Naive B cell (primary cell): ENCODE measurements around the gene IFT20. TPM values are rescaled to one million over a fixed set of nuclear protein-coding genes. Genes with fewer than 3 reads are reported as not detected.

Source experiments
- ATAC-seq, 2 donors: fragments of 150-1000 bp; cut with Tn5 transposase; 2 replicates each; pipeline ENCODE4 v1.10.0; 2021; ENCODE audit warnings: low read depth in 2 of 2, mild to moderate bottlenecking in 2 of 2, moderate library complexity in 2 of 2
- DNase-seq: peaks from one replicate; pipeline ENCODE4 v3.0.0; 2022
- H3K27ac Mint-ChIP-seq, 6 donors: one replicate each; pipeline ENCODE4 v1.8.0; 2020 to 2022; ENCODE audit warnings: mild to moderate bottlenecking in 6 of 6, mixed read lengths in 6 of 6, moderate library complexity in 5 of 6, inconsistent platforms in 2 of 6
- H3K27me3 Mint-ChIP-seq, 3 donors: one replicate each; pipeline ENCODE4 v1.8.0; 2021 to 2022; ENCODE audit warnings: mixed read lengths in 3 of 3, mild to moderate bottlenecking in 1 of 3
- H3K36me3 Mint-ChIP-seq, 2 donors: one replicate each; pipeline ENCODE4 v1.8.0; 2020 to 2022; ENCODE audit warnings: mixed read lengths in 2 of 2, inconsistent platforms in 1 of 2, mild to moderate bottlenecking in 1 of 2
- H3K4me1 Mint-ChIP-seq, 3 donors: one replicate each; pipeline ENCODE4 v1.8.0; 2020 to 2022; ENCODE audit warnings: mixed read lengths in 3 of 3, inconsistent platforms in 1 of 3, mild to moderate bottlenecking in 1 of 3, moderate library complexity in 1 of 3
- H3K4me3 Mint-ChIP-seq, 8 donors: one replicate each; pipeline ENCODE4 v1.8.0; 2020 to 2022; ENCODE audit warnings: mild to moderate bottlenecking in 8 of 8, mixed read lengths in 8 of 8, moderate library complexity in 8 of 8, inconsistent platforms in 2 of 8
- H3K9me3 Mint-ChIP-seq, 7 donors: one replicate each; pipeline ENCODE4 v1.8.0; 2020 to 2022; ENCODE audit warnings: mixed read lengths in 7 of 7, mild to moderate bottlenecking in 5 of 7, inconsistent platforms in 2 of 7, moderate library complexity in 1 of 7
- polyA plus RNA-seq, 6 donors: library from polyadenylated mRNA; unstranded; fragments of 300-500 nt; fragmentation: Illumina TruSeq; gene quantifications; one replicate each; pipeline ENCODE4 v1.2.3, GENCODE V29; 2021; ENCODE audit warnings: low read depth in 6 of 6

IFT20 gene
- polyA plus RNA-seq, 6 donors from 2014 or later, result 41.5 to 53.9 (median 49.3) TPM

DNA sequence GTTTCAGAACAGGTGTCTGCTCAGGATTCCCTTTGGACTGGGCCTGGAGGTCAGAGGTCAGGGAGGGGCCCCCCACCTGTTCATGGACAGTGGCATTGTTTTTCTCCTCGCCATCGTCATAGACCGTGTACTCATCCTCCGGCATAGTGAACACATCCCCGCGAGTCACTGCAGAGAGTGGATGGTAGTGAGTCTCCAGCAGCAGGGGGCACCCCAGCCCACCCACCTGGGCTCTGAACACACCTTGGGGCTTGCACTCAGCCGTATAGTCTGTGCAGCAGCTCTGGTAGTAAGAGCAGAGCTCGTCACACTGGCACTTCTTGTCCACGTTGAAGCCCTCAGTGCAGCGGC is 34.4 kb upstream of the IFT20 start:
- no peak for DNase-seq
- Mint-ChIP-seq H3K9me3 (no peaks in the 10 kb centered on the region), H3K36me3 (no peaks in the 10 kb centered on the region), H3K4me3 (peak overlapping the region in 3 of 8 donors; percentile 64 to 96 (median 76)), H3K4me1 (peaks cover 13 to 22% (median 18%) of the 10 kb centered on the region in 3 donors), H3K27me3 (no peaks in the 10 kb centered on the region), H3K27ac (peak overlapping the region in 3 of 6 donors; percentile 18 to 72 (median 59))
- no peak for ATAC-seq

DNA sequence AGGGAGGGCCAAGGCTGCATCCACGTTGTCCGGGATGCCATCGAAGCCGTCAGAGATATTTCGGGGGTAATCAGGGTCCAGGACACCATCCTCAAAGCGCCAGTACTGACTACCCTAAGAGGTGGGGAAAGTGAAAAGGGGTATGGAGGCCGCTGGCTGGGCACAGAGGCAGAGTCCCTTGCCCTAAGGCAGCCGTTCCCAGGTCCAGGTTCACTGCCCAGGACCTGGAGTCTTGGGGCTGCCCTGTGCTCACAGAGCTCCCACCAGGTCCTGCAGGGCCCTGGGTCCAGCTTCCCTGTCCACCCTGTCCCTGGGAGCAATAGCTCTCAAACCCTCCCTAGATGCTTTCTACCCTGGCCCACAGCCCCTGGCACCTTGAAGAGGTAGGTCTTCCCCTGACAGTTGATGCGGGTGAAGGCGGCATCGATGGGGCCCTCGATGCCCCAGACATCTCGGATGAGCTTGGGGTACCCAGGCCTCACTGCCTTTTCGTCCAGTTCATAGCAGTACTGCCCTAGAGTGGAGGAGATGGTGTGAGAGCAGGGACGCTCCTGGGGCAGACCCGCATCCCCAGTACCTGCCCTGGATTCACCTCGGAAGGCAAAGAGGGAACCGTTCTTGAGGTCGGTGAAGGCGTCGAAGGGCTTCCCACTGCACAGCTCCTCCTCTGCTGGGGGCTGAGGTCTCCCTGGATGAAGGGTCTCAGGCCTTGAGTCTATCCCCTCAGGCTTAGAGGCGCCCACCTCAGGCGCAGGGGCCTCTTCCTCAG is 33.8 kb upstream of the IFT20 start:
- H3K27ac Mint-ChIP-seq, result peak overlapping the region in 2 of 6 donors; percentile 15 to 47
- H3K9me3 Mint-ChIP-seq, result no peaks in the 10 kb centered on the region
- DNase-seq (no peak), ATAC-seq (no peak)
- peaks cover 13 to 22% (median 18%) of the 10 kb centered on the region in 3 donors for H3K4me1 Mint-ChIP-seq
- H3K36me3 Mint-ChIP-seq, result no peaks in the 10 kb centered on the region
- H3K27me3 Mint-ChIP-seq, result no peaks in the 10 kb centered on the region
- peak overlapping the region in 3 of 8 donors; percentile 15 to 76 (median 22) for H3K4me3 Mint-ChIP-seq

DNA sequence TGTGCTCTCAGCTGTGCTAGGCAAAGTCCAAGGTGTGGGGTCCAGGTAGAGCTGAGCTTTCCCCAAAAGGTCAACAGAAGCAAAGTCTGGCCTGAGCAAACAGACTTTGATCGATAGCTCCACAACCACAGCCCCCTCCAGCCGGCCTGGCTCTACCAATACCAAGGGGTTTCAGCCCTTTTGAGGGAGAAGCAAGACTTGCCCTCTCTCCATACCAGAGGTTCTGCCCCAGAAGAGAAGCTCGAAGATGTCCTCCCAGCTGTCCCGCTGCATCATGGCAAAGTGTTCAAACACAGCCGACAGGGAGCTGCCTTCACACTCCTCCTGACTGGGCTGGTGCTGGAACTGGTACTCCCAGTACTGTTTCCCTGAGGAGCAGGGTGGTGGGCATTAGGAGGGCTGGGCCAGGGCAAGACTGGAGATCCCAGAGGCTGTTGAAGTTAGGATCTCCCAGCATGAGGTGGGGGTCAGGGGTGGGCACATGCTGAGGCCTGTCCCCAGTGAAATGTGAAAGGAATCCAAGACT is 33.1 kb upstream of the IFT20 start:
- no peaks in the 10 kb centered on the region for H3K27me3 Mint-ChIP-seq
- no peak for DNase-seq
- no peaks in the 10 kb centered on the region for H3K9me3 Mint-ChIP-seq
- H3K4me3 Mint-ChIP-seq, result peak overlapping the region in 1 of 8 donors; percentile 76
- no peak for ATAC-seq
- H3K4me1 Mint-ChIP-seq, result peaks cover 10 to 22% (median 18%) of the 10 kb centered on the region in 3 donors
- no peaks in the 10 kb centered on the region for H3K36me3 Mint-ChIP-seq
- H3K27ac Mint-ChIP-seq, result no peak overlapping the region

DNA sequence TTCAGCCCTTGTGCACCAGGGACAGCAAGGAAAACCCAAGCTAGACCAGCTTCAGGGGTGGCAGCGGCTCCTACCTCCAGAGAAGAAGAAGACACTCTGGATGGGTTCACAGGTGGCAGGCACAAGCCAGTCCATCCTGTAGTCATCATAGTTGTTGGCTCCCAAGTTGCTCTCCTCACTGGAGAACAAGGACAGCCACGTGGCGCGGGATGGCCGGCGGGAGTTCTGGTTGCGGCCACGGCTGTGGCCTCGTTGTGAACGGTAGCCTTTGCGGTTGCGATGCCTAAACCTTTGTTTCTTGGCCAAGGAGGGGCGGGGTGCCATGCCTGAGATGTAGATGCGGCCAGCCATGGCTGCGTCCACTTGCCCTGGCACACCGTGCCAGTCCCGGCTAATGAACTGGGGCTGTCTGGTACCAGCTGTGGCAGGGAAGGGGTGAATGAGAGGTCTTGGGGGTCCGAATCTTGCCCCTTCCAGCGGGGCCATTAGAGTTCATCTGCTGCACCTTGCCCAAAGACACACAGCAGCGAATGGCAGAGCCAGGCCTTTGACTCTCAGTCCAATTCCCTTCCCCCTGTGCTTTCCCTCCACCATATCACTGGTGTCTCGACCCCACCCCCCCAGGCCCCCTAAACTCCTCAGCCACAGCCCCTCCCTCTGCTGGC is 32.5 kb upstream of the IFT20 start:
- H3K27me3 Mint-ChIP-seq, result no peaks in the 10 kb centered on the region
- H3K36me3 Mint-ChIP-seq, result no peaks in the 10 kb centered on the region
- H3K4me3 Mint-ChIP-seq, result no peak overlapping the region
- peaks cover 9 to 18% (median 12%) of the 10 kb centered on the region in 3 donors for H3K4me1 Mint-ChIP-seq
- H3K27ac Mint-ChIP-seq, result peak overlapping the region in 1 of 6 donors; percentile 74
- no peak for DNase-seq
- ATAC-seq, result no peak
- no peaks in the 10 kb centered on the region for H3K9me3 Mint-ChIP-seq

DNA sequence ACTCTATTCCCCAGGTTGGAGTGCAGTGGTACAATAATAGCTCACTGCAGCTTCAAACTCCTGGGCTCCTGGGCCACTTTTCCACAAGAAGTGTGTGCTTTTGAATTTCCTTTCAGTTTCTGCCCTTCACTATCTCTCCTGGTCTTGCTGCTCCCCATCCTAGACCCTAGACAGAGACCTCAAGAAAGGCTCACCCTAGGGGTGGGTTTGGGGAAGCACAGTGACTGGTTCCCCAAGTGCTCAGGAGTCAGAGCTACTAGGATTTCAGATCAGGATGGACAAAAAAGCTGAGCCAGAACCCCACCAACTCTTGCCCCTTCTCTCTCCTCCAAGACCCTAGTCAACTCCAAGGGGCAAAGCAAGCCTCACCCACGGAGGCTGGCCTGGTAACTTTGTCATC is 31.3 kb upstream of the IFT20 start:
- H3K4me1 Mint-ChIP-seq, result peaks cover 4 to 7% (median 7%) of the 10 kb centered on the region in 3 donors
- H3K36me3 Mint-ChIP-seq, result no peaks in the 10 kb centered on the region
- no peak for DNase-seq
- H3K27me3 Mint-ChIP-seq, result no peaks in the 10 kb centered on the region
- peak overlapping the region in 2 of 6 donors; percentile 56 to 57 for H3K27ac Mint-ChIP-seq
- ATAC-seq, result no peak
- H3K9me3 Mint-ChIP-seq, result no peaks in the 10 kb centered on the region
- no peak overlapping the region for H3K4me3 Mint-ChIP-seq

DNA sequence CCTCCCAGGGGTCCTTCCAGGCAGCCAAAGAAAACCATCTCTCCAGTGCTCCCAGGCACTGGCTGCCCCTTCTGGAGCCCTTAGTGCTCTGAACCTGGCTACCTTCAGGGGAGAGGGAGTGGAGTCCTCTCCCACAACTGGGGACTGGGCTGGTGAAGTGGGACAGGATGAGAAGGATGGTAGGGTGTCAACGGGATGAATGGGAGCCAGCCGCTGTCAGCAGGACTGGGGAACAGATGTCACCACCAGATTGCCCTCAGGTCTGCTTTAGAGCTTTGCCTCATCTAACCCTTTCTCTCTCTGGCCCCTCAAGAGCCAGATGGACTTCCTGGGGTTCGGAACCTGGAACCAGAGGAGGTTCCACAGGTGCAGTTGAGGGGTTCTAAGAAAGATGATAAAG is 30.2 kb upstream of the IFT20 start:
- no peaks in the 10 kb centered on the region for H3K36me3 Mint-ChIP-seq
- H3K27ac Mint-ChIP-seq, result peak overlapping the region in 2 of 6 donors; percentile 52 to 54
- no peaks in the 10 kb centered on the region for H3K4me1 Mint-ChIP-seq
- no peaks in the 10 kb centered on the region for H3K27me3 Mint-ChIP-seq
- ATAC-seq, result no peak
- no peaks in the 10 kb centered on the region for H3K9me3 Mint-ChIP-seq
- H3K4me3 Mint-ChIP-seq, result no peak overlapping the region
- no peak for DNase-seq

DNA sequence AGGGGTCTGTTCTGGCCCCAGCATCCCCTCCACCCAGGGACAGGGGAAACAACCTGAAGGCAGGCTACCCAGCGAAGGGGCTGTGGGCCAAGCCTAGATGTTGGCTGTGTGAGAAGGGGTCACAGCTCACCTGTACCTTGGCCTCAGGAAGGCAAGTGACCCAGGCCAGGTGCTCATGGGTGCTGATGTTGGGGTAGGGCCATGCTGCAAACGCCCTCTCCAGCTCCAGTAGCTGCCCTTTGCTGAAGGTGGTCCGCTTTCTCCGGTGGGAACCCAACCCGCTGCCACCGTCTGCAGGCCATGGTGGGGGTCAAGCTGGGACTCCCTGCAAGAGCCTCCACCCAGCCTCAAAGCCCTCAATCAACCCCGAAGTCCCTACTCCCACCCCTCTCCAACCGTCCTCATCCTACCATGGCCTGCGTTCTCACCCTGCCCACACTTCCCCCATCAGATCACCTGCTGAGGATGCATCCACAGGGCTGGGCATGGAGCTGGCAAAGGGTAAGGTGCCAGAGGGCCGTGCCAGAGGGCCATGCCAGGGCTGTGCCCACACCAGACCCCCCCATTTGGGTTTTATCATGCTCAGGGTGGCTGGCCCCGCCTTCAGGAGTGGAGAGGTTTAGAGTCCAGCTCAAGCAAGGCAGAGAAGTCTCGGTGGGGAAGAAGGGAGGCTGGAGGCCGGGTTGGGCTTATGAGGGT is 29.5 kb upstream of the IFT20 start, which contains the start of gene SEBOX:
Gene SEBOX, minus strand, starts transcription at position 535 of the 699 bp plus-strand sequence. Its CDS starts 48 bp downstream, at position 487.
- no peak for ATAC-seq
- DNase-seq, result no peak
- H3K36me3 Mint-ChIP-seq, result no peaks in the 10 kb centered on the region
- no peaks in the 10 kb centered on the region for H3K4me1 Mint-ChIP-seq
- H3K27me3 Mint-ChIP-seq, result no peaks in the 10 kb centered on the region
- H3K9me3 Mint-ChIP-seq, result no peaks in the 10 kb centered on the region
- no peak within 1 kb of the TSS for H3K4me3 Mint-ChIP-seq
- H3K27ac Mint-ChIP-seq, result peak within 1 kb of the TSS in 3 of 6 donors; percentile 52 to 66 (median 54)

DNA sequence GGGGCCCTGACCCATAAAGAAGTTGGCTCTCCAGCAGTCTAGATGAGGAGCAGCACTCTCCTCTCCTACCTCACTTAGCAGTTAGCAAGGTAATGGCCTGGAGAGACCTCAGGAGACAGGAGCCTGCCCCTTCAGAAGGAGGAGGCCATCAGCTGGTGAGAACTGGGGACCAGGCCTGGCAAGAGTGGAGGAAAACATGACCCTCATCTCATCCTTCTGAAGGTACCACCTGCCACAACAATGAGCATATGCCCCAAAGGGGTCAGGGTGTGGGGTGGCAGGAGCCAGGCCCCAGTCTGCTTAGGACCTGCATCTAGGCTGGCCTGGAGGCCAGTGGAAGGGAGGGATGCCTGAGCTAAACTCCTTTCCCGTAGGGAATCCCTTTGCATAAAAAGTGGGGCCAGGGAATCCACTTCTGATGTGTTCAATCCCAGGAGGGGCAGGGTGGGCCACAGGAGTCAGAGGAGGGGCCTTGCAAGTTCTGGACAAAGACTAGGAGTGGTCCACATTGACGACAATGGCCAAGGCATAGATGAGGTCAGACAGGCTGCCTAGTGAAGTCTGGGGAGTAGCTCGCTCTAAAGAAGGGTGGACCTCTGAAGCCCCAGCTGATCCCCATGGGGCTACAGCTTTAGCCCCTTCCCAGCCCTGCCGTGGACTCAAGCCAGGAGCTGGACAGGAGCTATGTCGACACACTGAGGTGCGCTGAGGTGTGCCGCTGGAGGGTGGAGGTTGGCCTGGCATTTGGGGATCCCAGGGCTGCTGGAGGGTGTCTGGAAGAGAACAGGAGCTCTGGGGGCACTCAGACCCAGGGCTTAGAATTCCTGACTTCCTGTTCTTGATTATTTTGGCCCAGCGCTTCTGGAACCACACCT is 28.7 kb upstream of the IFT20 start:
- no peaks in the 10 kb centered on the region for H3K36me3 Mint-ChIP-seq
- H3K9me3 Mint-ChIP-seq, result no peaks in the 10 kb centered on the region
- no peaks in the 10 kb centered on the region for H3K4me1 Mint-ChIP-seq
- H3K27ac Mint-ChIP-seq, result no peak overlapping the region
- H3K27me3 Mint-ChIP-seq, result no peaks in the 10 kb centered on the region
- peak overlapping the region in 2 of 8 donors; percentile 43 to 68 for H3K4me3 Mint-ChIP-seq
- ATAC-seq (no peak), DNase-seq (no peak)

DNA sequence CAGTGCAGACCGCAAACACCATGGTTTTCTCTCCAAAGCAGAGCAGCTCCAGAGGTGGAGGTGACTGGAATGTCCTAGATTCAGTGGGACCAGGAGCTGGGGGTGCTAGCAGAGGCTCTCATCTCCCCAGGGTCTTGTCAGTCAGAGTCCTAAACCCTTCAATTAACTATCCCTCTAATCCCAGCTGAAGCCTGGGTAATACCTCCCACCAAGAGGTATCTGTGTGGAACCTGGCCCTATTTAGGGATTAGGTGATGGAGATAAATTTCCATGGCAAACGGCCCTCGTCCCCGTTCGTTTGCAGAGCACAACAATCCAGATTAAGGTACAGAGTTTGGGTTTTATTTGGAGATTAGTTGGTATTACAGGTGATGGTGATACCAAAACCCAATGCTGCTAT is 27.9 kb upstream of the IFT20 start:
- Mint-ChIP-seq H3K36me3 (no peaks in the 10 kb centered on the region), H3K4me3 (peak overlapping the region in 1 of 8 donors; percentile 43), H3K4me1 (peaks cover 2 to 3% (median 2%) of the 10 kb centered on the region in 3 donors), H3K27me3 (no peaks in the 10 kb centered on the region), H3K27ac (no peak overlapping the region), H3K9me3 (no peaks in the 10 kb centered on the region)
- DNase-seq, result no peak
- ATAC-seq, result no peak

DNA sequence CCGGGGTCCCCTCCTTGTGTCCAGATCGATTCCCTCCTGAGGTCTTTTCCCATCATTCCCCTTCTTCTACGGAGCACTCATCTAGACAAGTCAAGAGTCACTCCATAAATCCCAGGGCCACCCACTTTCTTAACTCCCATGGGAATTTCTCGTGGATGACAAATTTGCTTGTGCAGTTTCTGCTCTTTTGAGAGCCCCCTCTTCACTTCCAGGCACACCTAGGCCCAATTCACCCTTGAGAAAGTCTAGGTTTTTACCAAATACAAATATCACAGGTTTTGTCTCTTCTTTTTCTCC is 22.6 kb upstream of the IFT20 start:
- H3K4me1 Mint-ChIP-seq, result peaks cover 19 to 28% (median 21%) of the 10 kb centered on the region in 3 donors
- H3K27me3 Mint-ChIP-seq, result no peaks in the 10 kb centered on the region
- DNase-seq, result no peak
- no peaks in the 10 kb centered on the region for H3K9me3 Mint-ChIP-seq
- peak overlapping the region; percentile 91 to 99 (median 94) for H3K27ac Mint-ChIP-seq
- H3K4me3 Mint-ChIP-seq, result peak overlapping the region; percentile 94 to 100 (median 95)
- no peak for ATAC-seq
- no peaks in the 10 kb centered on the region for H3K36me3 Mint-ChIP-seq

DNA sequence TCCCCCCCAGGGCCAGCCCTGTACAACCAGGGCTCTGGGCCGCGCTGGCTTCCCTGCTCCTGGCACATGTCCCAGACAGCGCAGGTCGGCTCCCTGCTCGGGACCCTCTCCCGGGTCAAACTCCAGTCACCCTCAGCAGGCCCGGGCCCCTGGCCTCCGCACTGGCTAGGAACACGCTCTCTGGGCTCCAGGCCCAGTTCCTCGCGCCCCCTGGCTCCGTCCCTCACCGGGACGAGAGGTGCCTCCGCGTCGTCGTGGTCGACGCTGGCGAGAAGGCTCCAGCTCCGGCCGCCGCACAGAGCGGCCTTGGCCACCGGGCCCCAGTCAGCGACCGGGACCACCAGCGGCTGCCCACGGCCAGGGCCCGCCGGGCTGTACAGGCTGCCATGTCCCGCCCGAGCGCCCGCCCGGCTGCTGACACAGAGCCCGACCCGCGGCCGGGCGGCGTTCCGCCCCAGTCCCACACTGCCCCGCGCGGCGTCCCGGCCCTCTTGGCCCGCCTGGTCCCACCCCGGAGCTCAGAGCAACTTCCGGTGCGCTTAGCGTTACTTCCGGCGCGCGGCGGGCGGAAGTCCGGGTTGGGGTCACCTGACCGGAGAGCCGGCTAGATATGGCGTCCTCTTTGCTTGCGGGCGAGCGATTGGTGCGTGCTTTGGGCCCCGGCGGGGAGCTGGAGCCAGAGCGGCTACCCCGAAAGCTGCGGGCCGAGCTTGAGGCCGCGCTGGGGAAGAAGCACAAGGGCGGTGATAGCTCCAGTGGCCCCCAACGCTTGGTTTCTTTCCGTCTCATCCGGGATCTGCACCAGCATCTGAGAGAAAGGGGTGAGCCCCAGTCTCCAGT is 22.0 kb upstream of the IFT20 start, which contains the start of gene POLDIP2:
Gene POLDIP2, minus strand, starts transcription at position 467 of the 840 bp plus-strand sequence. Its CDS starts 79 bp downstream, at position 388.
- H3K4me3 Mint-ChIP-seq, result peak within 1 kb of the TSS; percentile 94 to 100 (median 95)
- no peaks in the 10 kb centered on the region for H3K9me3 Mint-ChIP-seq
- no peaks in the 10 kb centered on the region for H3K27me3 Mint-ChIP-seq
- peak within 1 kb of the TSS; percentile 91 to 99 (median 94) for H3K27ac Mint-ChIP-seq
- ATAC-seq, result peak; percentile 97 to 98
- H3K36me3 Mint-ChIP-seq, result no peaks in the 10 kb centered on the region
- DNase-seq, result peak; percentile 97
- peaks cover 19 to 28% (median 21%) of the 10 kb centered on the region in 3 donors for H3K4me1 Mint-ChIP-seq

DNA sequence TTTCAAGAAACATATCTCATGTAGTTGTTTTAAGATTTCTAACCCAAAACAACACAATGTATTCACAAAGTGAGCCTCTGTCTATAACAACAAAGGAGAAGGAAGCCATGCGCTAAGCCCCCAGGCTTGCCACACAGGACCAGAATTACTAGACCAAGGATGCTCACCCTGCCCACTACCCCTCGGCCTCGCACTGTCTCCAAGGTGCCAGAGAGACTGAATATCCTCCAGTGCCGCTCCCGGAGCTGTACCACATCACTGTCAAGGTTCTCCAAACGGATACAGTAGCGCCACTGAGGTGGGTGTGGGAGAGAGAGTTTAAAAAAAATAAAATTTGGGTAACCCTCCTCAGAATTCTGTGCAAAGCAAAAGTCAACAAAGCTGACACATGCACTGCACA is 15.0 kb upstream of the IFT20 start:
- H3K9me3 Mint-ChIP-seq, result no peaks in the 10 kb centered on the region
- peaks cover 2 to 5% (median 4%) of the 10 kb centered on the region in 3 donors for H3K4me1 Mint-ChIP-seq
- ATAC-seq (no peak), DNase-seq (no peak)
- H3K4me3 Mint-ChIP-seq, result no peak overlapping the region
- H3K27me3 Mint-ChIP-seq, result no peaks in the 10 kb centered on the region
- no peak overlapping the region for H3K27ac Mint-ChIP-seq
- H3K36me3 Mint-ChIP-seq, result peaks cover 0 to 4% of the 10 kb centered on the region in 2 donors
